ENCODE results near the gene AKT3.

The AKT3 gene

DNA sequence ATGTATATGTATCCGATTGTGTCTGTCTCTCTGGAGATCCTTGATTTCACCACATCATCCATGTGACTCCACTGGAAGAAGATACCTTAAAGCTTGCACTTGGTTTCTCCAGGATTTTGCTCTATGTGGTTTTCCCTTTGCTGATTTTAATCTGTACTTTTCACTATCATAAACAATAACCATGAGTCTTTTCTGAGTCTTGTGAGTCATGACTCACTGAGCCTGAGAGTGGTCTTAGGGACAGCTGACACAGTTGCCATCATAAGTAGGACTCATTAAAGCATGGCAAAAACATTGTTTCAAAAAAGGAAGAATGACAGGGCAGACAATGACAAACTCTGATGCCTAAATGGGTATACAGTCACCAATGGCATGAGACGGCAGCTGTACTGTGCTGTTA is 226.2 kb downstream of the AKT3 start:
- H3K4me3 ChIP-seq (ENCODE audit: control insufficient read depth, low read depth, low read length) = no peak overlapping the region
- no peak for DNase-seq (ENCODE audit: low read depth)
- TF ChIP-seq, protein P1, sequence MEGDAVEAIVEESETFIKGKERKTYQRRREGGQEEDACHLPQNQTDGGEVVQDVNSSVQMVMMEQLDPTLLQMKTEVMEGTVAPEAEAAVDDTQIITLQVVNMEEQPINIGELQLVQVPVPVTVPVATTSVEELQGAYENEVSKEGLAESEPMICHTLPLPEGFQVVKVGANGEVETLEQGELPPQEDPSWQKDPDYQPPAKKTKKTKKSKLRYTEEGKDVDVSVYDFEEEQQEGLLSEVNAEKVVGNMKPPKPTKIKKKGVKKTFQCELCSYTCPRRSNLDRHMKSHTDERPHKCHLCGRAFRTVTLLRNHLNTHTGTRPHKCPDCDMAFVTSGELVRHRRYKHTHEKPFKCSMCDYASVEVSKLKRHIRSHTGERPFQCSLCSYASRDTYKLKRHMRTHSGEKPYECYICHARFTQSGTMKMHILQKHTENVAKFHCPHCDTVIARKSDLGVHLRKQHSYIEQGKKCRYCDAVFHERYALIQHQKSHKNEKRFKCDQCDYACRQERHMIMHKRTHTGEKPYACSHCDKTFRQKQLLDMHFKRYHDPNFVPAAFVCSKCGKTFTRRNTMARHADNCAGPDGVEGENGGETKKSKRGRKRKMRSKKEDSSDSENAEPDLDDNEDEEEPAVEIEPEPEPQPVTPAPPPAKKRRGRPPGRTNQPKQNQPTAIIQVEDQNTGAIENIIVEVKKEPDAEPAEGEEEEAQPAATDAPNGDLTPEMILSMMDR (IDR thresholded peaks at IDR 0.05; ENCODE audit: control insufficient read depth, insufficient read depth, low read depth, low read length, missing control alignments) = no peak

DNA sequence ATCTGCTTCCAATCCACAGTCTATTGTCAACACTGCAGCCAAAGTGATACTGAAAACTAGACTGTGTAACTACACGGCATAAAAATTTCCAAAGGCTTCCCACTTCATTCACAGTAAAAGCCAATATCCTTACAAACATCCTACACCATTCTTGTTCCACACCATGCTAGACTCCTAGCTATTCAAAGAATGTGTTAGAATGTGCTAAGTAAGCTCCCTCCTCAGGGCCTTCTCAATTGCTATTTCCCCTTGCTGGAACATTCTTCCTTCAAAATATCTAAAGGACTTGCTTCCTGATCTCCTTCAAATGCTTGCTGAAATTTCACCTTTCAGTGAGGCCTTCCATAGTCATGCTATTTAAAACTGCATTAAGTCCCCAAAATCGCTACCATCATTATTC is 228.1 kb downstream of the AKT3 start:
- DNase-seq (ENCODE audit: low read depth) = no peak
- H3K4me3 ChIP-seq (ENCODE audit: control insufficient read depth, low read depth, low read length) = no peak overlapping the region
- TF ChIP-seq, protein P1 (IDR thresholded peaks at IDR 0.05; ENCODE audit: control insufficient read depth, insufficient read depth, low read depth, low read length, missing control alignments) = no peak

DNA sequence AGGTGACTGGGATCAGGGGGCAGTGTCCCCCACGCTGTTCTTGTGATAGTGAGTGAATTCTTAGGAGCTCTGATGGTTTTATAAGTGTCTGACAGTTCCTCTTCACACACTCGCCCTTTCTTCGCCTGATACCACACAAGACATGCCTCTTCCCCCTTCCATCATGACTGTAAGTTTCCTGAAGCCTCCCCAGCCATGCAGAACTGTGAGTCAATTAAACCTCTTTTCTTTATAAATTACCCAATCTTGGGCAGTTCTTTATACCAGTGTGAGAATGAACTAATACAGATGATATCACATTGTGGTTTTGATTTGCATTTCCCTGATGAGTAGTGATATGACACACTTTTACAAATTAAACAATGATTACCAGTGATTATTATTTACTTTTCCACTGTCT is 229.9 kb downstream of the AKT3 start:
- no peak for DNase-seq (ENCODE audit: low read depth)
- no peak overlapping the region for H3K4me3 ChIP-seq (ENCODE audit: control insufficient read depth, low read depth, low read length)
- TF ChIP-seq, protein P1 (IDR thresholded peaks at IDR 0.05; ENCODE audit: control insufficient read depth, insufficient read depth, low read depth, low read length, missing control alignments) = no peak

DNA sequence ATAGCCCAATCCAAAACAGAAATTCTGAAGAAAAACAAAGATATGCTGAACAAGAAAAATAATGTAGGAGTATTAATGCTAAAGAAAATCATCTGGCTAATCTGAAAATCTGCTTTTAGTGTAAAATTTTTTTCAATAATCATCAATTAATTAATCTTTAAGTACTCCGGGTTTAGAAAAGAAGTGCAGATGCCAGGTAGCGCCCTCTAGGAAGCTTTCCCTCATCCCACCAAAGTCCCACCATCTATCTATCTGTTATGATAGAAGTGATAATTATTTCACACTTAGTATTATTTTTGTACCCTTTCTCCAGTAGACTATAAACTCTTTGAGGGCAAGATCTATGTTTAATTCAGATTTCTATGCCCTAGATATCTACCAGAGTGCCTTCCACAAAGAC is 240.3 kb downstream of the AKT3 start:
- TF ChIP-seq, protein P1 (IDR thresholded peaks at IDR 0.05; ENCODE audit: control insufficient read depth, insufficient read depth, low read depth, low read length, missing control alignments) = no peak
- no peak overlapping the region for H3K4me3 ChIP-seq (ENCODE audit: control insufficient read depth, low read depth, low read length)
- no peak for DNase-seq (ENCODE audit: low read depth)

DNA sequence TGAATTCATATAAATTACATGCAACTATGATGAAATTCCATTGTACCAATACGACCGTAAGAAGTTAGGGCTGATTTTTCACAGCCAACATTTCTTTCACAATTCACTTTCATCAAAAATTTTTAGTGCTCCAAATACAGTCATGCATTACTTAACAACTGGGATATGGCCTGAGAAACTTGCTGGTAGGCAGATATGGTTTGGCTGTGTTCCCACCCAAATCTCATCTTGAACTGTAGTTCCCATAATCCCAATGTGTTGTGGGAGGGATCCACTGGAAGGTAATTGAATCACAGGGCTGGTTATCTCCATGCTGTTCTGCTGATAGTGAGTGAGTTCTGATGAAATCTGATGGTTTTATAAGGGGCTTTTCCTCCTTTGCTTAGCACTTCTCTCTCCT is 244.4 kb downstream of the AKT3 start:
- H3K4me3 ChIP-seq (ENCODE audit: control insufficient read depth, low read depth, low read length) = no peak overlapping the region
- TF ChIP-seq, protein P1 (IDR thresholded peaks at IDR 0.05; ENCODE audit: control insufficient read depth, insufficient read depth, low read depth, low read length, missing control alignments) = no peak
- no peak for DNase-seq (ENCODE audit: low read depth)

DNA sequence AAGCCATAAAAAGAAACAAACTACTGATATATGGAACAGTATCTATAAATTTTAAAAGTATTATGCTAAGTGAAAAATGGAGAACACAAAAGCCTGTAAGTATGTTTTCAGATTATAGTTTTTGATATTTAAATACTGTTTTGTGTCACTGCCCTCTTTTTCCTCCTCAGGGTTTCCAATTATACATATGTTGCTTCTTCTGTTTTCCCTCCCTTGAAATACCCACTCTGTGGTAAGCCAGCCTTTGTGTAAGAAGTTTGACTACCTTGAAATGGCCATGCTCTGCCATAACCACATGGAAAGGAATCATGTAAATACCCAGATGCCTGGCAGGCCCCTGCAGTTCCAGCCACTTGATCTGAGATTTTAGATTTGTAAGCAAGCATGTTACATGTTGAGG is 248.3 kb downstream of the AKT3 start:
- no peak overlapping the region for H3K4me3 ChIP-seq (ENCODE audit: control insufficient read depth, low read depth, low read length)
- TF ChIP-seq, protein P1 (IDR thresholded peaks at IDR 0.05; ENCODE audit: control insufficient read depth, insufficient read depth, low read depth, low read length, missing control alignments) = no peak
- DNase-seq (ENCODE audit: low read depth) = no peak

DNA sequence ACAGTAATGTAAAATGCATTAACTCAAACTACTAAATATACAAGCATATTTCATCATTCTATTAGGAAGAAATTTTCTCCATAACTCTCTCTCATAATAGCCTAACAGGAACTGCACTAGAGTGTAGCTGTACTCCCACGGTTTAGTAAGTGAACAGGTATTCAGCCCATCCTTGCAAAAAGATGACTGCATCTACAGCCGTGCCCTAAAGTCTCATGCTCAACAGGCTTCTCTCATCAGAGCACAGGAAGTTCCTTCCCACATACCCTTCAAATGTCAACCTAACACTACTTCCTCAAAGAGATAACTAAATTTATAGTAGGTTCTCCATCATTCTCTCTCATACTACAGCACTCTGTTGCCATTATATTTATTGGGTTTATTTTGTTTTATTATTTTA is 251.6 kb downstream of the AKT3 start:
- no peak overlapping the region for H3K4me3 ChIP-seq (ENCODE audit: control insufficient read depth, low read depth, low read length)
- TF ChIP-seq, protein P1 (IDR thresholded peaks at IDR 0.05; ENCODE audit: control insufficient read depth, insufficient read depth, low read depth, low read length, missing control alignments) = no peak
- DNase-seq (ENCODE audit: low read depth) = peak; percentile 29

Data from AG09309 (cell line).